ENCODE data around the gene PPP1R2C.

The PPP1R2C gene

GRCh38 chrX:42778096-42778495 is at the start of gene PPP1R2C:
Gene PPP1R2C, minus strand, starts transcription at chrX:42778163. Its CDS starts 84 bp downstream, at chrX:42778079.
- DNase-seq = no peak

GRCh38 chrX:42825201-42825600 is 47.2 kb upstream of the PPP1R2C start:
- DNase-seq = no peak

DNA sequence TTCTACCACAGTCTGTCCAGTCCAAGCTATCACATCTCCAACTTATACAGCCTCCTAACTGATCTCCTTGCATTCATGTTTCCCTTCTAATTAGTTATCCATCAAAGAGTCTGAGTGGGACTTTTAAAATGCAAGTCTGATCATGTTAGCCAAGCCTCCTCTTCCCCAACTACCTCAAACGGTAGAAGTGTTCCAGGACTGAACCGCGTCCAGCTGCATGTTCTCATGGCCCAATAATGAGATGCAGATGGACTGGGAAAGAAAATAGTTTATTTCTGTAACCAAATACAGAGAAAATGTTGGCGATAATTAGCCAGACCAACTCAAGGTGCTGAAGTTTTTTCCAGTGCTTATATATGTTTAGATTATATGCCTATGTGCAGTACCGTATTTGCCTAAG is 46.6 kb upstream of the PPP1R2C start:
- DNase-seq = no peak

- DNase-seq = no peak
Measured at GRCh38 chrX:42823443-42823842, 45.5 kb upstream of the PPP1R2C start.

DNA sequence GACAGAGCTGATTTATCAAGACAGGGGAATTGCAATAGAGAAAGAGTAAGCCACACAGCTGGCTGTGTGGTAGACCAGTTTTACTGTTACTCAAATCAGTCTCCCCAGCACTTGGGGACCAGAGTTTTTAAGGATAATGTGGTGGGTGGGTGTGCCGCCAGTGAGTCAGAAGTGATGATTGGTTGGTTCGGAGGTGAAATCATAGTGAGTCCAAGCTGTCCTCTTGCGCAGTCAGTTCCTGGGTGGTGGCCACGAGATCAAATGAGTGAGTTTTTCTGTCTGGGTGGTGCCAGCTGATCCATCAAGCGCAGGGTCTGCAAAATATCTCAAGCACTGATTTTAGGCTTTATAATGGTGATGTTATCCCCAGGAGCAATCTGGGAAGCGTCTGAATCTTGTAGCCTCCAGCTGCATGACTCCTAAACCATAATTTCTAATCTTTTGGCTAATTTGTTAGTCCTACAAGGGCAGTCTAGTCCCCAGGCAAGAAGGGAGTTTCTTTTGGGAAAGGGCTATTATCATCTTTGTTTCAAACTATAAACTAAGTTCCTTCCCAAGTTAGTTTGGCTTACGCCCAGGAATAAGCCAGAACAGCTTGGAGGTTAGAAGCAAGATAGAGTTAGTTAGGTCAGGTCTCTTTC is 44.0 kb upstream of the PPP1R2C start:
- no peak for DNase-seq

GRCh38 chrX:42818151-42818921 is 40.4 kb upstream of the PPP1R2C start:
- no peak for DNase-seq

DNA sequence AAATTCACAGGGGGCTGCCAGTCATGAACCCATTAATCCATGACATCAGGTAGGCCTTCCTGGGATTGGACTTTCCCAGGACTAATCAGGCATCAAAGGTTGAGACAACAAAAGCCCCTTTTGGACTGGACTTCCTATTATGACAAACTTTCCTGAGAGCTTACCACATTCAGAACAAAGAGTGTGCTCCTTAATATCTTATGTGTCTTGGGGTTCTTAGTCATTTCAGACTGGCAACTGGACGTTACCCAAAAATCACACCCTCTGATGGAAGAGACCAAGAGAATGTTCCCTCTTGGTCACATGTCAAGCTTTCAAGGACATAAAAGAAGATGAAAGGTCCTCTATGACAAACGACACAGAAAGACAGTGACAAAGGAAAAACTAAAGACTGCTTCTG is 31.6 kb upstream of the PPP1R2C start:
- no peak for DNase-seq

- DNase-seq = no peak
Measured at GRCh38 chrX:42807393-42807792, 29.4 kb upstream of the PPP1R2C start.

DNA sequence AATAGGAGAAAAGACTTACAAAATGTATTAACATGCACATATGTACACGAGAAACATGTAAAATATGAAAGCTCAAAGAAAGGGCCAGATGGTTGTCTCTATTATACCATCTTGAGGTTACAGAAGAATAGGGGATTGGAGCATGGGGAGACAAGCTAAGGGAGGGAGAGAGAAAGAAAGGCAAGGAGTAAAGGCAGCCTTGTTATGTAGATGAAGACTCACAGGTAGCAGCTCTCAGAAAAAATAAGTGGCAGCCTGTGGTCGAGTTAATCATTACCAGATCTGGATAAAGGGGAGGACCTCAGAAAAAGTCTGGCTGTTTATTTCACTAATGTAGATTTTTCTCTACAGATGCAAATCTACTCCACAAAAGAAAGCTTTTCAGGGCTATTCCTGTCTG is 26.6 kb upstream of the PPP1R2C start:
- DNase-seq = no peak

DNA sequence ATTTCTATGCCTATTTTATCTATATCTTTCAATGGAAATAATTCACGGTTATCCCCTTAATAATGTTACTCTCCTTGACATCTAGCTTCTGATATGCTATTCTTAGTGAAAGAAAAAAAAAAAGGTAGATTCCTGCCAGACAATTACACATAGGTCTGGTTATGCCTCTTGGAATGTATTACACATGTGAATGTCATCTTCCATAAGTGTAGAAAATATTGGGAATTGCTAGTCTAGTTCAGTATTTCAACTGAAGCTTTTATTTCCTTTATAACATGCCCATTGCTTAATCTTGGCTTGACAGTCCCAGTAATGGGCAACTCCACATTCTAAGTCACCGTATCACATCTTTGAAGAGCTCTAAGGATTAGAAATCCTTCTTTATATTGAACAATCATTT is 25.4 kb upstream of the PPP1R2C start:
- no peak for DNase-seq

DNA sequence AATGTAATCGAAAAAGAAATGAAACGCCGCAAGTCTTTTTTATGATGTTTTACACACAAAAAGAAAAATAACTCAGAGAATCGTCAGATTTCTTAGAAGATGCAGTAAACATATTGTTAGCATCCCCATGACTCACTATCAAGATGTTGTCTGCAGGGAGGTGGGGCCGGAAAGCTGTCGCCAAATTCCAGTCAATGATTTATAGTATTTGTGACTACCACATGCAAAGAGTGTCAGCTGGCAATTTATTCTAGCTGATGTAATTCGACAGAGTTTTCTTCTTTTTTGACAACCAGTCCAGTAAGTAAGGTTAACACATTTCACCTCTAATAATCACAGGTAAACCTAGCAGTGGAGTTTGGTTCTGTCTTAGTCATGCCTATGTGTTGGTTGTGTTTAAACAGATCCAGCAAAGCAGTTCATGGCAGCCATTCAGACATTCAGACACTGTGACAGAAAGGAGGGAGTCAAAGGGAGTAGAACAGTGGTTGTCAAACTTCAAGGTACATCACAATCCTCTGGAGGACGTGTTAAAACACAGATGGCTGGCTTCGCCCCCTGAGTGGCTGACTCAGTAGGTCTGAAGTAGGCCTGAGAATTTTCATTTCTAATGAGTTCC is 19.8 kb upstream of the PPP1R2C start:
- DNase-seq = no peak

DNA sequence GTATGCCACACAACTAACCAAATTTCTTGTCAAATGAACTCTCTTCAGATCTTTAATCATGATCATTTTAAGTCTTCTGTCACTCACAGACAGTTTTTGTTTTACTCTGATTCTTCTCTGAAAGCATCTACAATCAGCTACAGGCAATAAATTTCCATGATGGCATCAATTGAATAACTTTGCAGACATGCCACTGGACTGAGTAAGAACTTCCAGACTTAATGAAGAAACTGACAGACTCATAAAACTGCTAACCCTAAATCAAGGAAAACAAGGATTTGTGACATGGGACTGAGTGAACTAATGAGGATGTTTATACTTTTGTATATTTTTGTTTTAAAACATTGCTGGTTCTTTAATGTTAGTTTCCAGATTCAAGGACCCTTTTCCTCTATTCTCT is 5.5 kb upstream of the PPP1R2C start:
- DNase-seq = no peak

DNA sequence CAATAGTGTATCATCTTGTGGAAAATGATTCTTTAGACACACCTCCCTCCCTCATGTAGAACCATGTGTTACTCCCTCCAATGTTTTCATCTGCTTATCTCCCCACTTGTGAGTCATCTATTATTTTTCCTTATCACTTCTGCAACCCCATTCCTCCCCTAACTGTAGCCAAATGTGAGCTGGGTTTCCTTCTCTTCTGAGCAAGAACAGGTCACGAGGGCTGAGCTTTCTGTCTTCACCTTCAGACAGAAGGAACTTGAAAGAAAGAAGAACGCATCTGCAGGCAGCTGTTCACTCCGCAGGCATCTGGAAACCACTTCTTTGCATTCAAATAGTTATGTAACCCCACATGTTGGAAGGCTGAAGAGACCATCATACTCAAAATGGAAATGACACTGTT is 1.8 kb downstream of the PPP1R2C start:
- DNase-seq = no peak

GRCh38 chrX:42772874-42773273 is 5.1 kb downstream of the PPP1R2C start:
- DNase-seq = no peak

GRCh38 chrX:42771506-42772335 is 6.2 kb downstream of the PPP1R2C start:
- DNase-seq = no peak

- DNase-seq = no peak
Measured at GRCh38 chrX:42770566-42770965, 7.4 kb downstream of the PPP1R2C start.

DNA sequence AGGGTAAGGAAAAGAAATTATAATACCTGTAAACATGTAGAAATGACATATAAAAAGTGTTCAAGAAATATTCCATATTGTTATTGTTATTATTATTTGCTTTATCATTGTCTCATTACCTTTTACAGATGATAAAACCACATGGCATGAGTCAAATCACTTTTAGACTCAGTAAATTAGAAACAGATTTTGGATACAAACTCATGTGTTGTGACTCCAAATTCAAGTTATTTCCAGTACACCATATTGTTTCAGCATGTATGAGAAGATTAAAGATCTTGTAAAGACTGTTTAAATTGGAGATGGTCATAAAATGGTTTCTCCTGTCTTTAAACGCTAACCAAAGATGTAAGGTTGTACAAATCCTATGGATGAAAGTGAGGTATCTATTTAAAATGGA is 18.1 kb downstream of the PPP1R2C start:
- no peak for DNase-seq

- DNase-seq = no peak
Measured at GRCh38 chrX:42755815-42756214, 22.1 kb downstream of the PPP1R2C start.

DNA sequence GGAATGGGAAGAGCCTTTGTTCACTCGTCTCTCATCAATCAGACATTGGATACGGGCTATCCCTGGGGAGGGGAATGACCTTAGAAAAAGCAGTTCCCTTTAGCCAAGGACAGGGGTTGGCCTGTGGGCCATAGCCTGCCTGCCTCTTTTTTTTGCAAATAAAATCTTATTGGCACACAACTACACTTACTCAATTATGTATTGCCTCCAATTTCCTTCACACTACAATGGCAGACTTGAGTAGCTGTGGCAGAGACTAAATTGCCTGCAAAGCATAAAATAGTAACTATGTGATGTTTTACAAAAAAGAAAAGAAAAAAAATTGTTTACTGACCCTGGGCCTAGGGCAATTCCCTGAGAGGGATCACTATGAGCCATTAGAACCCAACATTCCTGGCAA is 23.4 kb downstream of the PPP1R2C start:
- no peak for DNase-seq

- no peak for DNase-seq
Measured at GRCh38 chrX:42754115-42754514, 23.8 kb downstream of the PPP1R2C start.

GRCh38 chrX:42752730-42753129 is 25.2 kb downstream of the PPP1R2C start:
- DNase-seq = no peak

GRCh38 chrX:42751573-42751972 is 26.4 kb downstream of the PPP1R2C start:
- no peak for DNase-seq

Data from NCI-H187 treated with DMSO at 0.1 percent for 48 hours (cell line).